HepG2 (cell line): ENCODE data around the gene GPA33. TPM values are rescaled to one million over a fixed set of nuclear protein-coding genes. Genes with fewer than 3 reads are reported as not detected.

Source experiments
- ATAC-seq: fragments of 200-7000 bp; cut with Tn5 transposase; 3 replicates; pipeline ENCODE4 v1.9.1; 2020; ENCODE audit warnings: mild to moderate bottlenecking, moderate library complexity
- BruUV-seq: library from RNA; stranded (reverse); fragments of 400-500 nt; replicated peaks from 2 replicates; lab custom pipeline; 2021; lab: Mats Ljungman, UMichigan
- CTCF ChIA-PET: fragments of 300-600 bp; formaldehyde crosslinking; extraction: SDS; loops from one replicate; lab custom pipeline; 2021; ENCODE audit warnings: low total read pairs, inconsistent platforms, low intra/inter-chr PET ratio; lab: Yijun Ruan, JAX
- POLR2A ChIA-PET: fragments of 350-600 bp; sonication (Branson Sonifier 250); formaldehyde crosslinking; loops from one replicate; lab custom pipeline; 2020; ENCODE audit warnings: antibody characterized with exemption, inconsistent platforms; lab: Yijun Ruan, JAX
- DNase-seq: peaks from one replicate; pipeline ENCODE4 v3.0.0-alpha.2; 2015; ENCODE audit warnings: low spot score
- FAIRE-seq: peaks from 3 replicates; lab custom pipeline; 2011; peaks lifted over from hg19 to GRCh38; lab: Jason Lieb, UNC
- H2AFZ ChIP-seq: one replicate; pipeline ENCODE4 v1.6.1; 2011; ENCODE audit warnings: low read length, inconsistent platforms
- H3K27ac ChIP-seq: fragments of 300-600 bp; 3 replicates; pipeline ENCODE4 v1.8.0; 2011; ENCODE audit warnings: mixed run types, mild to moderate bottlenecking, mixed read lengths, low read length, inconsistent platforms; ENCODE audit not compliant: insufficient read depth; ENCODE audit errors: extremely low read length
- H3K27me3 ChIP-seq, 2 experiments: fragments of 200-600 bp in 1 of 2; 2 replicates in 1 of 2; 3 replicates in 1 of 2; pipeline versions ENCODE4 v1.6.0 to v1.8.0; 2011; ENCODE audit warnings: low read length in 2 of 2, mild to moderate bottlenecking in 2 of 2, moderate library complexity in 2 of 2, inconsistent platforms in 1 of 2; ENCODE audit not compliant: insufficient read depth in 2 of 2, control insufficient read depth in 1 of 2
- H3K36me3 ChIP-seq, 2 experiments: fragments of 200-600 bp in 1 of 2; replicated peaks in 1 of 2; 2 replicates in 1 of 2; 3 replicates in 1 of 2; pipeline versions ENCODE4 v1.5.1 to v1.8.0; 2011; ENCODE audit warnings: low read length in 2 of 2, inconsistent platforms in 1 of 2; ENCODE audit not compliant: insufficient read depth in 2 of 2, control insufficient read depth in 1 of 2
- H3K4me1 ChIP-seq: 2 replicates; pipeline ENCODE4 v1.5.1; 2012; ENCODE audit warnings: low read length, inconsistent platforms; ENCODE audit not compliant: insufficient read depth
- H3K4me2 ChIP-seq: 2 replicates; pipeline ENCODE4 v1.6.0; 2011; ENCODE audit warnings: low read depth, low read length, inconsistent platforms
- H3K4me3 ChIP-seq, 3 experiments: fragments of 200-600 bp in 1 of 3; sonication (generic), shearing (Covaris generic) in 1 of 3; replicated peaks in 1 of 3; 2 replicates each; pipeline ENCODE4 v1.5.1; 2011 to 2016; ENCODE audit warnings: low read length in 3 of 3, inconsistent platforms in 2 of 3, low read depth in 2 of 3, mild to moderate bottlenecking in 2 of 3, control low read depth in 1 of 3, mixed read lengths in 1 of 3; ENCODE audit not compliant: insufficient read depth in 1 of 3
- H3K79me2 ChIP-seq: one replicate; pipeline ENCODE4 v1.6.1; 2011; ENCODE audit warnings: low read length, inconsistent platforms; ENCODE audit not compliant: insufficient read depth
- H3K9ac ChIP-seq: 2 replicates; pipeline ENCODE4 v1.6.0; 2011; ENCODE audit warnings: mild to moderate bottlenecking, low read depth, low read length, inconsistent platforms; ENCODE audit not compliant: insufficient read depth
- H3K9me3 ChIP-seq: 2 replicates; pipeline ENCODE4 v1.5.1; 2012; ENCODE audit warnings: mild to moderate bottlenecking, low read length
- H4K20me1 ChIP-seq: 2 replicates; pipeline ENCODE4 v1.6.0; 2011; ENCODE audit warnings: inconsistent platforms, mild to moderate bottlenecking, low read length, moderate library complexity; ENCODE audit not compliant: insufficient read depth
- ATF1 ChIP-seq: IDR thresholded peaks from 2 replicates; pipeline ENCODE4 v1.6.1; 2016; ENCODE audit warnings: mild to moderate bottlenecking, control low read depth
- ISX ChIP-seq: sonication (generic); formaldehyde crosslinking; conservative IDR thresholded peaks from 2 replicates; pipeline ENCODE4 v1.5.0; 2020; ENCODE audit warnings: missing genetic modification reagents
- KDM3A ChIP-seq: IDR thresholded peaks from 2 replicates; pipeline ENCODE4 v1.6.1; 2018; ENCODE audit warnings: low read depth, missing compliant biosample characterization
- MEIS2 ChIP-seq: sonication (generic); formaldehyde crosslinking; IDR thresholded peaks from 2 replicates; pipeline ENCODE4 v1.9.0; 2021; ENCODE audit warnings: mild to moderate bottlenecking, missing genetic modification reagents
- PLRG1 ChIP-seq: fragments of 450-650 bp; conservative IDR thresholded peaks from 2 replicates; pipeline ENCODE4 v1.6.1; 2016
- SOX5 ChIP-seq: IDR thresholded peaks from 2 replicates; pipeline ENCODE4 v1.6.1; 2016; ENCODE audit warnings: borderline replicate concordance
- SOX6 ChIP-seq, 2 experiments: fragments of 450-650 bp in 1 of 2; sonication (generic) in 1 of 2; formaldehyde crosslinking in 1 of 2; IDR thresholded peaks; 2 replicates each; pipeline versions ENCODE4 v1.4.0 to v1.6.1; 2017 to 2020; ENCODE audit warnings: antibody characterized with exemption in 1 of 2, mild to moderate bottlenecking in 1 of 2, missing genetic modification reagents in 1 of 2
- TAF1 ChIP-seq: sonication (generic); formaldehyde crosslinking; IDR thresholded peaks from 2 replicates; pipeline ENCODE4 v1.4.0; 2020; ENCODE audit warnings: missing genetic modification reagents
- ZC3H4 ChIP-seq: sonication (generic); formaldehyde crosslinking; IDR thresholded peaks from 2 replicates; pipeline ENCODE4 v1.4.0; 2020; ENCODE audit warnings: missing genetic modification reagents, borderline replicate concordance
- ZFP37 ChIP-seq: sonication (generic); formaldehyde crosslinking; IDR thresholded peaks from 2 replicates; pipeline ENCODE4 v1.4.0; 2020; ENCODE audit warnings: missing genetic modification reagents, borderline replicate concordance
- ZNF17 ChIP-seq: sonication (generic); formaldehyde crosslinking; IDR thresholded peaks from 2 replicates; pipeline ENCODE4 v1.5.0; 2020; ENCODE audit warnings: mild to moderate bottlenecking, missing genetic modification reagents
- ZNF253 ChIP-seq: sonication (generic); formaldehyde crosslinking; IDR thresholded peaks from 2 replicates; pipeline ENCODE4 v1.8.0; 2022; ENCODE audit warnings: mild to moderate bottlenecking, missing genetic modification reagents, borderline replicate concordance
- ZNF501 ChIP-seq: sonication (generic); formaldehyde crosslinking; IDR thresholded peaks from 2 replicates; pipeline ENCODE4 v1.5.1; 2020; ENCODE audit warnings: mild to moderate bottlenecking, moderate library complexity, missing genetic modification reagents
- ZNF572 ChIP-seq: sonication (generic); formaldehyde crosslinking; IDR thresholded peaks from 2 replicates; pipeline ENCODE4 v1.5.1; 2020; ENCODE audit warnings: mild to moderate bottlenecking, missing genetic modification reagents
- ZNF670 ChIP-seq: sonication (generic); formaldehyde crosslinking; IDR thresholded peaks from 2 replicates; pipeline ENCODE4 v1.8.0; 2022; ENCODE audit warnings: mild to moderate bottlenecking, missing genetic modification reagents, borderline replicate concordance
- WGBS: methylation state at CpG from one replicate; pipeline ENCODE4 v1.1.6; 2017; ENCODE audit warnings: low lambda C conversion rate; 5-methylcytosine and 5-hydroxymethylcytosine counted together
- in situ Hi-C: cut with HindIII; loops from 2 replicates; pipeline ENCODE4 v1.10.0; 2017; ENCODE audit warnings: low pct_unique_long_range_greater_than_20kb; ENCODE audit not compliant: extremely low pct_ligation_motif_present
- intact Hi-C: fragments of 100-400 bp; cut with micrococcal nuclease; formaldehyde crosslinking; loops from one replicate; pipeline ENCODE4 v1.10.0; 2022; ENCODE audit not compliant: unreplicated experiment
- polyA plus RNA-seq, 8 experiments: library from polyadenylated mRNA; depleted of rRNA in 3 of 8; stranded (reverse) in 7 of 8; unstranded in 1 of 8; fragments of >200 nt; fragmentation: Illumina TruSeq in 4 of 8; extraction: Trizol in 4 of 8; gene quantifications; 2 replicates each; pipeline versions ENCODE4 v1.2.1 to v1.2.3, GENCODE V29; 2011 to 2016; ENCODE audit warnings: low read depth in 4 of 8, missing spikeins in 1 of 8, mixed read lengths in 1 of 8; ENCODE audit not compliant: insufficient read depth in 1 of 8
- total RNA-seq, 5 experiments: library from RNA; depleted of rRNA; stranded (reverse); fragments of >200 nt; fragmentation: Illumina TruSeq; extraction: Trizol; gene quantifications; 2 replicates each; pipeline ENCODE4 v1.2.3, GENCODE V29; 2016; ENCODE audit warnings: low read depth in 1 of 5
- TF ChIP-seq, protein P1 (sequence below): sonication (generic); formaldehyde crosslinking; IDR thresholded peaks from 2 replicates; pipeline ENCODE4 v1.8.1; 2023; ENCODE audit warnings: missing genetic modification reagents, mild to moderate bottlenecking, borderline replicate concordance

Gene GPA33
- total and polyA plus RNA-seq, 2 of the 13 experiments (the other 11 are each of a cell fraction or from before 2014, with no cell fraction given): not detected

DNA sequence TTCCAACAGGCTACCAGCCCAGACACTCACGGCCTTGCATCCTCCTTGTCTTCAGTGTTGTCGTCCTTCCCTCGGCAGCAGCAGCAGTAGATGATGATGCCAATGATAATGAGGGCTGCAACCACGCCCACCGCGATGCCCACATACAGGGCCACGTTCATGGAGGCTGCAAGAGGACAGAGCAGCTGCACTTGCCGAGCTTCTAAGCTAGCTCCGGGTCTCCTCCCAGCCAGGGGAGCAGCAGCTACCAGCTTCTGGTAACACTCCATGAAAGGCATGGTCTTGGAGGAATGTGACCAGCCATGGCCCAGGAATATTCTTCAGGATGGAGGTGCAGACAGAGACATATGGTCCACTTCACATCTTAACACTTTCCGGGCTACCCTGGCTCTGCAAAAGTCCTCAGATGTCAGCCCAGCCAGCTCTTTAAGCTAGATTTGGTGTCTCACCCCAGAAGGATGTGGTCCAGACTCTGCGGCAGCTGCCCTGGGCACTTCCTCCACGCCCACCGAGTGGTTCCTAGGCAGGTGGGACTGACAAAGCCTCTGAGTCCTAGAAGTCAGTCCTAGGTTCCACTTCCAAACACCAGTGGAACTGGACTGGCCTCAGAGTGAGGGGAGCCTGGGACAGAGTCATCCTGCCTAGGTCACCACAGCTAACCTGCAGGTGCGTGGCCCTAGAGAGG lies 35.1 kb downstream of the GPA33 start:
- Histone ChIP-seq H3K4me1 (0 out of 2 replicates have a peak, but pooled peaks cover 12% of the 10 kb centered on the region), H3K27ac (no peak overlapping the region), H3K36me3 (no peaks in the 10 kb centered on the region), H3K79me2 (no peaks in the 10 kb centered on the region), H3K27me3 (peaks cover 3 to 14% of the 10 kb centered on the region in 2 experiments; a peak in 3 of 5 replicates), H3K4me2 (no peak overlapping the region), H3K9me3 (no peaks in the 10 kb centered on the region), H3K9ac (no peak overlapping the region), H4K20me1 (no peaks in the 10 kb centered on the region), H2AFZ (no peak overlapping the region), H3K4me3 (no peak overlapping the region)
- TF ChIP-seq ZNF253 (CRISPR knock-in tag): no peak
- no peak for TF ChIP-seq TAF1
- no peak for TF ChIP-seq KDM3A (CRISPR knock-in tag)
- TF ChIP-seq ZNF670: no peak
- no peak for TF ChIP-seq ZNF572 (CRISPR knock-in tag)
- no peak for TF ChIP-seq SOX6 (IDR thresholded peaks at IDR 0.05)
- no peak for TF ChIP-seq SOX6 (CRISPR knock-in tag; IDR thresholded peaks at IDR 0.05)
- TF ChIP-seq ZC3H4 (CRISPR knock-in tag): no peak
- TF ChIP-seq PLRG1: no peak
- no peak for TF ChIP-seq ZFP37 (CRISPR knock-in tag)
- TF ChIP-seq MEIS2 (CRISPR knock-in tag): no peak
- TF ChIP-seq SOX5 (CRISPR knock-in tag): no peak
- no peak for TF ChIP-seq ZNF17
- TF ChIP-seq ATF1: no peak
- no peak for TF ChIP-seq ISX (CRISPR knock-in tag)
- TF ChIP-seq, protein P1, sequence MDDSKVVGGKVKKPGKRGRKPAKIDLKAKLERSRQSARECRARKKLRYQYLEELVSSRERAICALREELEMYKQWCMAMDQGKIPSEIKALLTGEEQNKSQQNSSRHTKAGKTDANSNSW (CRISPR knock-in tag): no peak
- no peak for TF ChIP-seq ZNF501 (CRISPR knock-in tag)
- in situ Hi-C loops (loop anchor here (5.0 kb wide), 1 partner anchor 143 kb away; no protein-coding TSS in a partner anchor), intact Hi-C loops (loop anchor here (5.0 kb wide), 1 partner anchor 268 kb away; no protein-coding TSS in a partner anchor)
- DNase-seq (no peak), FAIRE-seq (no peak), ATAC-seq (no peak)
- WGBS: 6% methylated on average over 7 of the region's 14 CpGs
- POLR2A ChIA-PET: no interaction called here
- no TSS peak for BruUV-seq
- CTCF ChIA-PET: no interaction called here
